ENCODE data around the gene MYO18A.

GRCh38 chr17:29181226-29181625, 1.0 kb upstream of the MYO18A start:
- TF ChIP-seq, protein P1, sequence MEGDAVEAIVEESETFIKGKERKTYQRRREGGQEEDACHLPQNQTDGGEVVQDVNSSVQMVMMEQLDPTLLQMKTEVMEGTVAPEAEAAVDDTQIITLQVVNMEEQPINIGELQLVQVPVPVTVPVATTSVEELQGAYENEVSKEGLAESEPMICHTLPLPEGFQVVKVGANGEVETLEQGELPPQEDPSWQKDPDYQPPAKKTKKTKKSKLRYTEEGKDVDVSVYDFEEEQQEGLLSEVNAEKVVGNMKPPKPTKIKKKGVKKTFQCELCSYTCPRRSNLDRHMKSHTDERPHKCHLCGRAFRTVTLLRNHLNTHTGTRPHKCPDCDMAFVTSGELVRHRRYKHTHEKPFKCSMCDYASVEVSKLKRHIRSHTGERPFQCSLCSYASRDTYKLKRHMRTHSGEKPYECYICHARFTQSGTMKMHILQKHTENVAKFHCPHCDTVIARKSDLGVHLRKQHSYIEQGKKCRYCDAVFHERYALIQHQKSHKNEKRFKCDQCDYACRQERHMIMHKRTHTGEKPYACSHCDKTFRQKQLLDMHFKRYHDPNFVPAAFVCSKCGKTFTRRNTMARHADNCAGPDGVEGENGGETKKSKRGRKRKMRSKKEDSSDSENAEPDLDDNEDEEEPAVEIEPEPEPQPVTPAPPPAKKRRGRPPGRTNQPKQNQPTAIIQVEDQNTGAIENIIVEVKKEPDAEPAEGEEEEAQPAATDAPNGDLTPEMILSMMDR (IDR thresholded peaks at IDR 0.05; ENCODE audit: borderline replicate concordance, extremely low read depth, low read length, poor library complexity, severe bottlenecking): no peak
- no peak for TF ChIP-seq EZH2 (IDR thresholded peaks at IDR 0.05; ENCODE audit: borderline replicate concordance, low read depth, low read length, severe bottlenecking)

All from DND-41 (cell line).